Pancreas (tissue), 10 donors: ENCODE results near the gene DHX9. TPM values are rescaled to one million over a fixed set of nuclear protein-coding genes. Genes with fewer than 3 reads are reported as not detected.

Source experiments
- ATAC-seq, 4 donors: fragments of 200-7000 bp; cut with Tn5 transposase; one replicate each; pipeline versions ENCODE4 v1.8.0 to v1.9.1; 2020; ENCODE audit warnings: mild to moderate bottlenecking in 4 of 4, moderate library complexity in 4 of 4
- DNase-seq, 6 donors: peaks; one replicate each; pipeline ENCODE4 v3.0.0-alpha.2; 2020
- FAIRE-seq: peaks from 2 replicates; lab custom pipeline; 2012; peaks lifted over from hg19 to GRCh38; lab: Jason Lieb, UNC
- H3K27ac ChIP-seq, 4 donors: fragments of 200-600 bp; sonication (generic); 1 replicate in 3 of 4; 2 replicates in 1 of 4; pipeline versions ENCODE4 v1.5.0 to v1.8.0; 2020
- H3K27me3 ChIP-seq, 4 donors: fragments of 200-600 bp; one replicate each; pipeline ENCODE4 v1.8.0; 2021
- H3K36me3 ChIP-seq, 3 donors: fragments of 200-600 bp; sonication (generic) in 1 of 3; one replicate each; pipeline versions ENCODE4 v1.5.0 to v1.8.0; 2020 to 2021
- H3K4me1 ChIP-seq, 3 donors: fragments of 200-600 bp; one replicate each; pipeline ENCODE4 v1.8.0; 2021
- H3K4me3 ChIP-seq, 4 donors: fragments of 200-600 bp; sonication (generic) in 2 of 4; one replicate each; pipeline versions ENCODE4 v1.5.0 to v1.8.0; 2020 to 2021
- H3K9me3 ChIP-seq, 4 donors: fragments of 200-600 bp; one replicate each; pipeline ENCODE4 v1.8.0; 2021
- WGBS, 2 donors: extraction: QIAGEN DNeasy Blood & Tissue Kit; methylation state at CpG; one replicate each; pipeline ENCODE4 v1.1.7; 2013; 5-methylcytosine and 5-hydroxymethylcytosine counted together
- intact Hi-C, 3 donors: fragments of 100-400 bp; cut with DNase I; formaldehyde crosslinking; loops; one replicate each; pipeline versions ENCODE4 v1.11.1 to v1.14.2; 2022
- polyA plus RNA-seq, 2 donors: library from polyadenylated mRNA; stranded (reverse); fragments of 200-250 nt; gene quantifications; one replicate each; pipeline ENCODE4 v1.2.3, GENCODE V29; 2013
- total RNA-seq, 6 donors: library from RNA; stranded (reverse); fragmentation: NEBNext Ultra II Directional in 4 of 6; extraction: Animal tissue kit (Norgen Biotek cat#: 25700) in 4 of 6; gene quantifications; one replicate each; pipeline versions ENCODE4 v1.2.1 to v1.2.4, GENCODE V29; 2021 to 2023
- TF ChIP-seq, protein P1 (sequence below), 4 donors: fragments of 200-600 bp; sonication (generic) in 3 of 4; IDR thresholded peaks; one replicate each; pipeline versions ENCODE4 v1.5.0 to v1.8.0; 2021; ENCODE audit warnings: antibody characterized with exemption in 4 of 4
- donor health status: healthy with polysubstance abuse.
- donor health status: DM: no; HTN: no; CAD: no; lungs with moderate emphysema.
- donor health status: DM: no; HTN: no; CAD: no.
- donor health status: control.
- donor health status: control.
- donor health status: Bipolar disorder and iron deficiency.
- donor health status: DM: yes; HTN: yes; CAD: no.
- donor health status: DM: no; HTN: no; CAD: no.
- donor health status: DM: no; HTN: no; CAD: no.
- donor health status: DM: yes; HTN: yes; CAD: no.

The DHX9 gene
- total and polyA plus RNA-seq, 8 donors, result 28.5 to 71.7 (median 58.9) TPM

DNA sequence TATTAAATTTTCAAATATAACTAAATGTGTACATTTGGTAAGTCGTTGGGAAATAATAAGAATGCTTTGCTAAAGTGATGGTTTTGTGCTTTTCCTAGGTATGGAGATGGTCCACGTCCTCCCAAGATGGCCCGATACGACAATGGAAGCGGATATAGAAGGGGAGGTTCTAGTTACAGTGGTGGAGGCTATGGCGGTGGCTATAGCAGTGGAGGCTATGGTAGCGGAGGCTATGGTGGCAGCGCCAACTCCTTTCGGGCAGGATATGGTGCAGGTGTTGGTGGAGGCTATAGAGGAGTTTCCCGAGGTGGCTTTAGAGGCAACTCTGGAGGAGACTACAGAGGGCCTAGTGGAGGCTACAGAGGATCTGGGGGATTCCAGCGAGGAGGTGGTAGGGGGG lies 47.8 kb downstream of the DHX9 start:
- Histone ChIP-seq H3K27ac (no peak overlapping the region), H3K4me3 (no peak overlapping the region), H3K27me3 (no peaks in the 10 kb centered on the region), H3K4me1 (no peaks in the 10 kb centered on the region), H3K9me3 (no peaks in the 10 kb centered on the region), H3K36me3 (peaks cover 0 to 63% (median 58%) of the 10 kb centered on the region in 3 donors)
- intact Hi-C loops, result no loop called here
- no peak for DNase-seq
- no peak for ATAC-seq
- FAIRE-seq, result no peak
- 98% methylated on average over 11 of the region's 11 CpGs for WGBS, 2 donors
- TF ChIP-seq, protein P1, sequence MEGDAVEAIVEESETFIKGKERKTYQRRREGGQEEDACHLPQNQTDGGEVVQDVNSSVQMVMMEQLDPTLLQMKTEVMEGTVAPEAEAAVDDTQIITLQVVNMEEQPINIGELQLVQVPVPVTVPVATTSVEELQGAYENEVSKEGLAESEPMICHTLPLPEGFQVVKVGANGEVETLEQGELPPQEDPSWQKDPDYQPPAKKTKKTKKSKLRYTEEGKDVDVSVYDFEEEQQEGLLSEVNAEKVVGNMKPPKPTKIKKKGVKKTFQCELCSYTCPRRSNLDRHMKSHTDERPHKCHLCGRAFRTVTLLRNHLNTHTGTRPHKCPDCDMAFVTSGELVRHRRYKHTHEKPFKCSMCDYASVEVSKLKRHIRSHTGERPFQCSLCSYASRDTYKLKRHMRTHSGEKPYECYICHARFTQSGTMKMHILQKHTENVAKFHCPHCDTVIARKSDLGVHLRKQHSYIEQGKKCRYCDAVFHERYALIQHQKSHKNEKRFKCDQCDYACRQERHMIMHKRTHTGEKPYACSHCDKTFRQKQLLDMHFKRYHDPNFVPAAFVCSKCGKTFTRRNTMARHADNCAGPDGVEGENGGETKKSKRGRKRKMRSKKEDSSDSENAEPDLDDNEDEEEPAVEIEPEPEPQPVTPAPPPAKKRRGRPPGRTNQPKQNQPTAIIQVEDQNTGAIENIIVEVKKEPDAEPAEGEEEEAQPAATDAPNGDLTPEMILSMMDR (IDR thresholded peaks at IDR 0.05), result no peak

GRCh38 chr1:182888736-182889531 lies 49.8 kb downstream of the DHX9 start:
- TF ChIP-seq, protein P1 (IDR thresholded peaks at IDR 0.05), result no peak
- 80 to 83% methylated on average over 7 of the region's 7 CpGs for WGBS, 2 donors
- intact Hi-C loops, result no loop called here
- no peak overlapping the region for H3K27ac ChIP-seq
- no peaks in the 10 kb centered on the region for H3K27me3 ChIP-seq
- no peaks in the 10 kb centered on the region for H3K4me1 ChIP-seq
- DNase-seq (no peak), FAIRE-seq (no peak), ATAC-seq (peak in 1 of 4 donors; percentile 11)
- H3K4me3 ChIP-seq, result no peak overlapping the region
- H3K9me3 ChIP-seq, result no peaks in the 10 kb centered on the region
- H3K36me3 ChIP-seq, result peaks cover 0 to 43% (median 40%) of the 10 kb centered on the region in 3 donors

GRCh38 chr1:182889997-182890396 lies 50.9 kb downstream of the DHX9 start:
- peaks cover 0 to 33% (median 31%) of the 10 kb centered on the region in 3 donors for H3K36me3 ChIP-seq
- no peak overlapping the region for H3K4me3 ChIP-seq
- no peaks in the 10 kb centered on the region for H3K9me3 ChIP-seq
- FAIRE-seq (no peak), DNase-seq (no peak), ATAC-seq (peak in 1 of 4 donors; percentile 38)
- no peak overlapping the region for H3K27ac ChIP-seq
- intact Hi-C loops, result no loop called here
- WGBS, 2 donors, result 72 to 77% methylated on average over 6 of the region's 6 CpGs
- TF ChIP-seq, protein P1 (IDR thresholded peaks at IDR 0.05), result no peak
- no peaks in the 10 kb centered on the region for H3K27me3 ChIP-seq
- H3K4me1 ChIP-seq, result no peaks in the 10 kb centered on the region

DNA sequence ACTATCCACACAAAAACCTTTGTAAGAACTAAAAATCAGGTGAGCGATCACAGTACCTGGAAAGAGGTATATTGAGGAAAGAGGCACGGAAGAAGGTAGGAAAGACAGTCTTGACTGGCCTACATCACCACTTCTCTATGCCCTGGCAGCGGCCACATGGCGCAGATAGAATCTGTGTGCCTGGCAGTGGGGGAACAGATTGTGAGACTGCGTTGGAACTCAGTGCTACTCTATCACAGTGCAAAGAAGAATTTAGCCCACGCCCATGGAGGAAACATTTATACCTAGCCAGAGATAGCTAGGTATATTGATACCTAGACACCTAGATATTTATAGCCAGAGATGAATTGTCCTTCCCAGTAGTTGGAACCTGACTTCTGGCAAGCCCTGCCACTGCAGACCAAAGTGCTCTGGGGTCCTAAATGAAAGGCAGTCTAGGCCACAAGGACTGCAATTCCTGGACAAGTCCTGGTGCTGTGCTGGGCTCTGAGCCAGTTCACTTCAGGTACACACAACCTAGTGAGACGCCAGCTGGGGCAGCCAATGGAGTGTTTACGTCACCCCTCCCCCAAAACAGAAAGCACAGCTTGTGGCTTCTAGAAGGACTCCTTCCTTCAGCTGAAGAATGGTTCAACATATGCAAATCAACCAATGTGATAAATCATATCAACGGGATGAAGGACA lies 51.9 kb downstream of the DHX9 start:
- no peak overlapping the region for H3K4me3 ChIP-seq
- no peaks in the 10 kb centered on the region for H3K27me3 ChIP-seq
- peaks cover 0 to 22% (median 21%) of the 10 kb centered on the region in 3 donors for H3K36me3 ChIP-seq
- H3K4me1 ChIP-seq, result no peaks in the 10 kb centered on the region
- no peaks in the 10 kb centered on the region for H3K9me3 ChIP-seq
- intact Hi-C loops, result no loop called here
- TF ChIP-seq, protein P1 (IDR thresholded peaks at IDR 0.05), result no peak
- H3K27ac ChIP-seq, result no peak overlapping the region
- ATAC-seq (peak in 1 of 4 donors; percentile 36), DNase-seq (no peak), FAIRE-seq (no peak)
- 73 to 77% methylated on average over 9 of the region's 9 CpGs for WGBS, 2 donors
